Measurements from ENCODE around the gene SENP2. TPM values are rescaled to one million over a fixed set of nuclear protein-coding genes. Genes with fewer than 3 reads are reported as not detected.

Gene SENP2
- total and polyA plus RNA-seq, 9 of the 15 experiments (the other 6 are each of a cell fraction or from before 2014, with no cell fraction given), result 11.8 to 67.1 (median 41.1) TPM

DNA sequence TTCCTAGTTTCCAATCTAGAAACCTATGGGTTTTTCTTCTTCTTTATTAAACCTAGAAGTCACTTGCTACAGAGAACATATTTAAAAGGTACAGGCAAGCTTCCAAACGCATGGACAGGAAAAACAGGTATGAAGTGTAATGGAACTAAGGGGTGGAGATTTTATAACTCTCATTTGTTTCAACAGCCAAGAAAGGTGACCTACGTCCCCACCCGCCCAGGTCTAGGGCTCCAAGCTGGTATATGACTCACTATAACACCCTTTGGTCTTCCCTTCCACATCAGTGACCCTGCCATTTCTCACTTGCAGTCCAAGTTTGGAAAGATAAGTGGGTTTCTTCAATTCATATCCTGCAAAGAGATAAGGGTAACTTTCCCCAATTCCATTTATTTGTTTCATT is 27.7 kb upstream of the SENP2 start (continued):
- TF ChIP-seq ZNF551 (CRISPR knock-in tag; IDR thresholded peaks at IDR 0.05) (no peak), EHMT2 (IDR thresholded peaks at IDR 0.05) (0 out of 2 replicates have a peak, but pooled peaks have one; percentile 31), STAT5B (CRISPR knock-in tag; IDR thresholded peaks at IDR 0.05) (no peak), NCOA2 (IDR thresholded peaks at IDR 0.05; ENCODE audit: partially characterized antibody in 2 of 2) (peak in 1 of 2 experiments; percentile 6), NFIC (IDR thresholded peaks at IDR 0.05) (0 out of 2 replicates have a peak, but pooled peaks have one; percentile 1)

DNA sequence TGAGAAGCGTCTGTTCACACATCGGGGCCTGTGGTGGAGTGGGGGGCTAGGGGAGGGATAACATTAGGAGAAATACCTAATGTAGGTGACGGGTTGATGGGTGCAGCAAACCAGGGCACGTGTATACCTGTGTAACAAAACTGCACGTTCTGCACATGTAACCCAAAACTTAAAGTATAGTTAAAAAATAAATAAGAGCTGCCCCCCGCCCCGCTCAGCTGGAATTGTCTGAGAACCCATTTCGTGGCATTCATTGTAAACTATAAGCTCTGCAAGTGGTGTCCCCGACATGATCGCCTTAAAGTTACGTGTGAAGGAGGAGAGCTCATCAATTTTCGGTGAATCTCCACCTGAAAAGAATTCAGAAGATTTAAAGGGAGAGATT is 26.4 kb upstream of the SENP2 start:
- no peak overlapping the region for H3K27ac ChIP-seq (ENCODE audit: extremely low read depth, low read depth, low read length)
- H4K20me1 ChIP-seq (replicated peaks; ENCODE audit: control insufficient read depth, insufficient read depth, low read length), result no peaks in the 10 kb centered on the region
- no peak overlapping the region for H3K4me2 ChIP-seq (ENCODE audit: insufficient read depth, low read length)
- POLR2A ChIA-PET, result interaction anchor here (0.8 to 1.0 kb wide), 3 partner anchors 13 to 378 kb away, joined by 3 to 5 read pairs (median 4); partner anchors contain the start of gene TRA2B
- intact Hi-C loops (cut with micrococcal nuclease), result loop anchor here (5.0 kb wide), 1 partner anchor 207 kb away; no protein-coding TSS in a partner anchor
- FAIRE-seq (no peak), DNase-seq (ENCODE audit: extremely low read depth in 1 of 4, low spot score in 3 of 4) (no peak), ATAC-seq (no peak)
- 0 out of 2 replicates have a peak, but pooled peaks cover 2% of the 10 kb centered on the region for H3K9me3 ChIP-seq (replicated peaks; ENCODE audit: control insufficient read depth, insufficient read depth, low read depth, low read length)
- no peaks in the 10 kb centered on the region for H3K9me1 ChIP-seq (ENCODE audit: control insufficient read depth, insufficient read depth, low read length)
- no peaks in the 10 kb centered on the region for H3K36me3 ChIP-seq (ENCODE audit: control insufficient read depth, insufficient read depth, low read length)
- H3K79me2 ChIP-seq (ENCODE audit: control insufficient read depth, insufficient read depth, low read length), result no peaks in the 10 kb centered on the region
- 70% methylated on average over 12 of the region's 12 CpGs for WGBS (ENCODE audit: insufficient coverage, low coverage, missing lambda C conversion rate)
- no TSS peak for BruUV-seq (replicated peaks)
- CTCF ChIA-PET (ENCODE audit: low intra/inter-chr PET ratio), result interaction anchor here (0.7 kb wide), 1 partner anchor 97 kb away, joined by 3 read pairs; no protein-coding TSS in a partner anchor
- H3K9ac ChIP-seq (ENCODE audit: insufficient read depth in 1 of 2, low read depth in 2 of 2, low read length in 2 of 2), result no peak overlapping the region
- H3K27me3 ChIP-seq (ENCODE audit: control insufficient read depth in 2 of 2, insufficient read depth in 2 of 2, low read length in 2 of 2), result no peaks in the 10 kb centered on the region
- peaks cover 14 to 17% of the 10 kb centered on the region in 2 experiments; a peak in 3 of 5 replicates for H3K4me1 ChIP-seq (replicated peaks in 1 of 2; ENCODE audit: control insufficient read depth in 2 of 2, insufficient read depth in 2 of 2, low read length in 2 of 2)
- in situ Hi-C loops (cut with MboI), result no loop called here
- H3K4me3 ChIP-seq, result no peak overlapping the region
- no peak overlapping the region for H2AFZ ChIP-seq (ENCODE audit: low read depth, low read length)
- no peak for TF ChIP-seq PREB (CRISPR knock-in tag; IDR thresholded peaks at IDR 0.05)
- no peak for TF ChIP-seq U2AF2 (optimal IDR thresholded peaks at IDR 0.05; ENCODE audit: low read depth, low read length)
- TF ChIP-seq ELF1 (tag; IDR thresholded peaks at IDR 0.05), result no peak
- no peak for TF ChIP-seq ZNF140 (CRISPR knock-in tag; IDR thresholded peaks at IDR 0.05)
- TF ChIP-seq ZKSCAN1 (IDR thresholded peaks at IDR 0.05; ENCODE audit: low read depth, low read length), result no peak
- no peak for TF ChIP-seq TCF3 (CRISPR knock-in tag; IDR thresholded peaks at IDR 0.05)
- no peak for TF ChIP-seq FOXJ3 (CRISPR knock-in tag; IDR thresholded peaks at IDR 0.05)
- TF ChIP-seq KAT8 (IDR thresholded peaks at IDR 0.05; ENCODE audit: low read depth), result no peak
- TF ChIP-seq, protein P1, sequence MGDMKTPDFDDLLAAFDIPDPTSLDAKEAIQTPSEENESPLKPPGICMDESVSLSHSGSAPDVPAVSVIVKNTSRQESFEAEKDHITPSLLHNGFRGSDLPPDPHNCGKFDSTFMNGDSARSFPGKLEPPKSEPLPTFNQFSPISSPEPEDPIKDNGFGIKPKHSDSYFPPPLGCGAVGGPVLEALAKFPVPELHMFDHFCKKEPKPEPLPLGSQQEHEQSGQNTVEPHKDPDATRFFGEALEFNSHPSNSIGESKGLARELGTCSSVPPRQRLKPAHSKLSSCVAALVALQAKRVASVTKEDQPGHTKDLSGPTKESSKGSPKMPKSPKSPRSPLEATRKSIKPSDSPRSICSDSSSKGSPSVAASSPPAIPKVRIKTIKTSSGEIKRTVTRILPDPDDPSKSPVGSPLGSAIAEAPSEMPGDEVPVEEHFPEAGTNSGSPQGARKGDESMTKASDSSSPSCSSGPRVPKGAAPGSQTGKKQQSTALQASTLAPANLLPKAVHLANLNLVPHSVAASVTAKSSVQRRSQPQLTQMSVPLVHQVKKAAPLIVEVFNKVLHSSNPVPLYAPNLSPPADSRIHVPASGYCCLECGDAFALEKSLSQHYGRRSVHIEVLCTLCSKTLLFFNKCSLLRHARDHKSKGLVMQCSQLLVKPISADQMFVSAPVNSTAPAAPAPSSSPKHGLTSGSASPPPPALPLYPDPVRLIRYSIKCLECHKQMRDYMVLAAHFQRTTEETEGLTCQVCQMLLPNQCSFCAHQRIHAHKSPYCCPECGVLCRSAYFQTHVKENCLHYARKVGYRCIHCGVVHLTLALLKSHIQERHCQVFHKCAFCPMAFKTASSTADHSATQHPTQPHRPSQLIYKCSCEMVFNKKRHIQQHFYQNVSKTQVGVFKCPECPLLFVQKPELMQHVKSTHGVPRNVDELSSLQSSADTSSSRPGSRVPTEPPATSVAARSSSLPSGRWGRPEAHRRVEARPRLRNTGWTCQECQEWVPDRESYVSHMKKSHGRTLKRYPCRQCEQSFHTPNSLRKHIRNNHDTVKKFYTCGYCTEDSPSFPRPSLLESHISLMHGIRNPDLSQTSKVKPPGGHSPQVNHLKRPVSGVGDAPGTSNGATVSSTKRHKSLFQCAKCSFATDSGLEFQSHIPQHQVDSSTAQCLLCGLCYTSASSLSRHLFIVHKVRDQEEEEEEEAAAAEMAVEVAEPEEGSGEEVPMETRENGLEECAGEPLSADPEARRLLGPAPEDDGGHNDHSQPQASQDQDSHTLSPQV (IDR thresholded peaks at IDR 0.05), result no peak
- no peak for TF ChIP-seq GABPB1 (CRISPR knock-in tag; IDR thresholded peaks at IDR 0.05)
- TF ChIP-seq, protein P2, sequence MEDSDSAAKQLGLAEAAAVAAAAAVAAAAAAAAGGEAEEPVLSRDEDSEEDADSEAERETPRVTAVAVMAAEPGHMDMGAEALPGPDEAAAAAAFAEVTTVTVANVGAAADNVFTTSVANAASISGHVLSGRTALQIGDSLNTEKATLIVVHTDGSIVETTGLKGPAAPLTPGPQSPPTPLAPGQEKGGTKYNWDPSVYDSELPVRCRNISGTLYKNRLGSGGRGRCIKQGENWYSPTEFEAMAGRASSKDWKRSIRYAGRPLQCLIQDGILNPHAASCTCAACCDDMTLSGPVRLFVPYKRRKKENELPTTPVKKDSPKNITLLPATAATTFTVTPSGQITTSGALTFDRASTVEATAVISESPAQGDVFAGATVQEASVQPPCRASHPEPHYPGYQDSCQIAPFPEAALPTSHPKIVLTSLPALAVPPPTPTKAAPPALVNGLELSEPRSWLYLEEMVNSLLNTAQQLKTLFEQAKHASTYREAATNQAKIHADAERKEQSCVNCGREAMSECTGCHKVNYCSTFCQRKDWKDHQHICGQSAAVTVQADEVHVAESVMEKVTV (CRISPR knock-in tag; IDR thresholded peaks at IDR 0.05), result no peak
